HG02623 (cell line): ENCODE data around the gene TEKT2.

Source experiments
- ATAC-seq: cut with Tn5 transposase; IDR thresholded peaks from one replicate; pipeline ENCODE4 v1.9.1; 2021; ENCODE audit warnings: moderate library complexity; ENCODE audit not compliant: unreplicated experiment

Gene TEKT2

DNA sequence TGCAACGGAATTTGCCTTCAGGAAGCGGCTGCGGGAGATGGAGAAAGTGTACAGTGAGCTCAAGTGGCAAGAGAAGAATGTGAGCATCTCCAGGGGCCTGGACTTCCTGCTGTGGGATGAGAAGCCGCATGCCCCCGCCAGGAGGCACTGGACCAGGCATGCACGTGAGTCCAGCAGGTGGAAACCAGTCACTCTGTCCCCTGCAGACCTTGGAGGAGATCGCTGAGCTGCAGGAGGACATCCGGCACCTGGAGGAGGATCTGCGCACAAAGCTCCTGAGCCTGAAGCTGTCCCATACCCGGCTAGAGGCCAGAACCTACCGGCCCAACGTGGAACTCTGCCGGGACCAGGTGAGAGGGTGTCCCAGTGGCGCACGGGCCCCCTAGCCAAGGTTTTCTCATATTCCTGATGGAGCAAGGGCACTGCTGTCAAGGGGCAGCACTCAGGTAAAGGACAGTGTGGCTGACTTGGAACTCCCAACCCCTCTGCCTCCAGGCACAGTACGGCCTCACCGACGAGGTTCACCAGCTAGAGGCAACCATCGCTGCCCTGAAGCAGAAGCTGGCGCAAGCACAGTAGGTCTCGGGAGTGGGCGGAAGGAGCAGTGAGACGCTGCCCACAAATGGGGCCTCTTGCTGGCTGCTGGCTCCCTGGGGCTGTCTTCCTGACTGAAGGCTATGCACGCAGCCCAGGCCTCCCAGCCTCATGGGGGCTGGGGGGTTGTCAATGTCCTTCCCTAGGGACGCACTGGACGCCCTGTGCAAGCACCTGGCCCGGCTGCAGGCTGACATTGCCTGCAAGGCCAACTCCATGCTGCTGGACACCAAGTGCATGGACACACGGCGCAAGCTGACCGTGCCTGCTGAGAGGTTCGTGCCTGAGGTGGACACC, 3.6 kb downstream of the TEKT2 start:
- ATAC-seq, result no peak

GRCh38 chr1:36088265-36088576, 4.3 kb downstream of the TEKT2 start:
- no peak for ATAC-seq

- ATAC-seq, result peak; percentile 71
These were observed 4.9 kb downstream of the TEKT2 start, which contains the start of gene ADPRS for GRCh38 chr1:36088577-36089392. Gene ADPRS, plus strand, starts transcription at chr1:36088892. Its CDS starts 13 bp downstream, at chr1:36088905.

DNA sequence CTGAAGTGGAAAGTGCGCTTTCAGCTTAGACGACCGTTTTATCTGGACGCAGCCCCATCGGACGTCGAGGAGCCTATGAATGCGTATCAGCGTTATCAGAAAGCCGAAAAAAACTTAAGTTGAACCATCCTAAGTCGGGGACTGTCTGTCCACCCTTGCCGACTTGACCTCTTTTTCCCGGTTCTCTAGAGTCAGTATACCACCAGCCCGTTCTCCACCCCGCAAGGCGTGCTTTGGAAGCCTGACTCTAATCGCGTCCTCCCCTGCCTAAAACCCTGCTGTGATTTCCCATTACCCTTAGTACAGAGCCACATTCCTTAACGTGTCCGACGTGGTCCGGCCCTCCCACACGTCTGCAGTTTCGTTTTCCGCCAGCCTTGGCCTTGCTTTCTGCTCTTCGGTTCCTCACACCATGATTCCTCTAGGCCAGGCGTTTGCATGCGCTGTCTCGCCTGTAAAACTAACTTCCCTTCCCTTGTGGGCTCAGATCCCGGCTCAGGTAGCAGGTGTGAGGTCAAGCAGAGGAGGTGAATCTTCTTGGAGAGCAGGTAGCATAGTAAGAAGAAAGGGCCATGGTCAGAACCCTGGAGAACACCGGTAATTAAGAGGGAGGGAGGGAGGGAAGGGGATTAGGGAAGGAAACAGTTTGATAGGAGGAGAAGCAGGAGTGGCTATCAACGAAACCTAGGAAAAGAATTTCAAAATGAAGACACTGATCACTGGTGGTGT, 5.7 kb downstream of the TEKT2 start:
- no peak for ATAC-seq

DNA sequence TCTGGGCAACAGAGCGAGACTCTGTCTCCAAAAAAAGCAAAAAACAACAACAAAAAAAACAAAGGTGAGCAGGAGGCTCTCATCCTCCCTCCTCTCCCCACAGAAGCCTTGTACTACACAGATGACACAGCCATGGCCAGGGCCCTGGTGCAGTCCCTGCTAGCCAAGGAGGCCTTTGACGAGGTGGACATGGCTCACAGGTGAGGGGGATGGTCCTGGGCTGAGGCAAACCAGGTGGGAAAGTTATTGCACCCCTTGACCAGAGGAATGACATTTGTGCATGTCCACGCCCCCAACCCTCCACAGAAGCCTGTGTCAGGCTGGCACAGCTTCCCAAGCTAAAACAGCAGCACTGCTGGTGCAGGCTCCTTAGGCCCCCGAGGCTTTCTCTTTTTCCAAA, 7.2 kb downstream of the TEKT2 start:
- ATAC-seq, result no peak

GRCh38 chr1:36091698-36092097, 7.8 kb downstream of the TEKT2 start:
- no peak for ATAC-seq

GRCh38 chr1:36092166-36092797, 8.4 kb downstream of the TEKT2 start:
- ATAC-seq, result no peak

GRCh38 chr1:36092798-36093185, 8.9 kb downstream of the TEKT2 start:
- ATAC-seq, result no peak

DNA sequence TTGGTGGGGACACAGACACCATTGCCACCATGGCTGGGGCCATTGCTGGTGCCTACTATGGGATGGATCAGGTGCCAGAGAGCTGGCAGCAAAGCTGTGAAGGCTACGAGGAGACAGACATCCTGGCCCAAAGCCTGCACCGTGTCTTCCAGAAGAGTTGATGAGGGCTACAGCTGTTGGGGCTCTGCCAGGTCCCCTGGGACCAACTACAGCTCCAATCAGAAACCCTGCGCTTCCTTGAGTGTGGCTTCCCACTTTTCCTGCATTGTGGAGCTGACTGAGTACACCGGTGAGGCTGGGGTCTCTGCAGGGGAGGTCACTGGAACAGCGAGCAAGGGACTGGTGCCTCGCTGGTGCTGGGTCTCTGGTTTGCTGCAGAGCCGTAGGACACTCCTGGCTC, 9.3 kb downstream of the TEKT2 start:
- ATAC-seq, result no peak

DNA sequence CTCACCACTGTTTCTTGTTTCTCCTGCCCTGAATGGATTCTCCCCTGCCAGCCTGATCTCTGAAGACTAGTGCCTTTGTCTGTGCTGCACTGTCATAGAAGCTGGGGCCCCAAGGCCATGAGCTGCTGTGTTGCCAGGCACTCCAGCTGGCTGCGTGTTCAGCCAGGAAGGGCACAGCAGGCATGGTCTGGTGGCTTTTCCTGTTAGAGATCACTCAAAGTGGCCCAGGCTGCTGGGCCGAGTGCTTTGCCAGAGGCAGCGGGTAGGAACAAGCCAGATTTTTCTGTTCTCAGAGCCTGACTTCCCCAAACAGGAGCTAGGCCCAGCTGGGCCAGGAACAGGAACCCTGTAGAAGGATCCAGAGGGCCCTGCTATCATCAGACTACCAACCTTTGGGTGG, 10.0 kb downstream of the TEKT2 start:
- no peak for ATAC-seq

GRCh38 chr1:36094621-36095061, 10.7 kb downstream of the TEKT2 start:
- no peak for ATAC-seq

- no peak for ATAC-seq
These were observed 12.0 kb downstream of the TEKT2 start for GRCh38 chr1:36095760-36096405.

- ATAC-seq, result no peak
These were observed 12.9 kb downstream of the TEKT2 start for GRCh38 chr1:36096500-36097432.

- ATAC-seq, result no peak
These were observed 14.0 kb downstream of the TEKT2 start for GRCh38 chr1:36097693-36098585.

DNA sequence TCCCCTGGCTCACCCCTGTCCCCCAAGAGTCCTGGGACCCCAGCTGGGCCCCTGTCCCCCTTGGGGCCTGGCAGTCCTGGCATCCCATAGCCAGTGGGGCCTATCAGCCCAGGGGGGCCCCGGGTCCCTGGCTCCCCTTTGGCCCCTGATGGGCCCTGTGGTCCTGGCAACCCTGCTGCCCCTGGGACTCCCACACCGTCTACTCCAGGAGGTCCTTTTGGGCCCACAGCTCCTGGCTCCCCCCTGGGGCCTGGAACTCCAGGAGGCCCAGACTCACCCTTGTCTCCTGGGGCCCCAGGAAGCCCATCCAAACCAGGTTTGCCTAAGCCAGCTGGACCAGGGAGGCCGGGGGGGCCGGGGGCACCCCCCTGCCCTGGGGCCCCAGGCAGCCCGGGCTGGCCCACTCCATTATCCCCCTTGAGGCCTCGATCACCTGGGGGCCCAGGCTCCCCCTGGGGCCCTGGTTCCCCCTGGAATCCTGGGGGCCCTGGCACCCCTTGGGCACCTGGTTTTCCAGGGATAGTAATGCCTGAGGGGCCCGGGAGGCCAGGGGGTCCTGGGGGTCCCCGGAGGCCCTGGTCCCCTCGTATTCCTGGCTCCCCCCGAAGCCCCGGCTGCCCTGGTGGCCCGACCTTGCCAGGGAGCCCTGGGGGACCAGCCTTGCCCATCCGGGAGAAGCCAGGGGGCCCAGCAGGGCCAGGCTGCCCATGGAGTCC, 14.9 kb downstream of the TEKT2 start:
- no peak for ATAC-seq

DNA sequence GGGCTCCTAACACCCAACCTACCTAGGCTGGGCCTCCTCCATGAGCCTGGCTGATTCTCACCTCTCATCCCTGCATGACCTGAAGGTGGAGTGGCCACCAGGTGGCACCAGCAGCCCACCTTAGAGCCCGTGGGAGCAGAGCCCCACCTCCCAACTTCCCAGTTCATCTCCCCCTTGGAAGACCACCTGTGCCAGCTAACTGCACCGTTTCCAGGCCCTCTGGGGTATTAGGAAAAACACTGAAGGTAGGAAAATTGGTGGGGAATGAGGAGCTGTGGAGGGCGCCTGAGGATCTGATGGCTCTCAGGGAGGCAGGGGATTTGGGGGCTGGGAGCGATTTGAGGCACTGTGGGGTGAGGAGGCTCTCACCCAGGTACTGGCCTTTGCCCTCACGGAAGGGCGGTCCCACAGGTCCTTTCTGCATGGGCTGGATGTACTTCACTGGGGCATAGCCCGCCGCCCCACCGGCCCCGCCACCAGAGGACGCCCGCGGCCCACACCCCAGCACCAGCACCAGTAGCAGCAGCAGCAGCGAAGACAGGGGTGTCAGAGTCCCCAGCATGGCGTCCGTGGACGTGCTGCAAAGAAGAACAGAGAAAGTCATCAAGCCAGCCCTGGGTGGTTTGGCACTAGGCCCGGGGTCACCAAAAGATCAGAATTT, 15.9 kb downstream of the TEKT2 start:
- no peak for ATAC-seq

DNA sequence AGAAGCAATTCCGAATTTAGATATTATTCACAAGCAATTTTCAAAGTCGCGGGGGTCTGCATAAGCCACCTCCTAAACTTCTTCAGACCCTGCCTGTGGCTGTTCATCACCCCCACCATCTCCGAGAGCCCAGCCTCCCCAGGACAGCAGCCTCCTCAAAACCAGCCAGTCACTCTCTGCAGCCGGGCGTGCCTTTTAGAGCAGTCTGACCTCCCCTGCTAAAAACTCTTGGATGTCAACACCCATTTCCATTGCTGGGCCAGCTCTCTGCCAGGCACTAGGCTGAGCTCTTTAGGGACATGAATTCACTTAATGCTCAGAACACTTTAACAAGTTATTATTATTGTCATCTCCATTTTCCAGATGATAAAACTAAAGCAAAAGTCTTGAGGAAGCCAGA, 16.5 kb downstream of the TEKT2 start:
- no peak for ATAC-seq
